Hematopoietic multipotent progenitor cell treated with erythropoietin and hydrocortisone succinate and interleukin-3 and kit ligand, for 15 days (in vitro differentiated cells): ENCODE measurements around the gene RBFA.
A peak's percentile ranks its signal among the peaks of the same experiment; 100 is the strongest.

ENCODE experiments used
- DNase-seq: peaks from one replicate; pipeline ENCODE4 v3.0.0-alpha.2; 2015; ENCODE audit warnings: low spot score

Gene RBFA

DNA sequence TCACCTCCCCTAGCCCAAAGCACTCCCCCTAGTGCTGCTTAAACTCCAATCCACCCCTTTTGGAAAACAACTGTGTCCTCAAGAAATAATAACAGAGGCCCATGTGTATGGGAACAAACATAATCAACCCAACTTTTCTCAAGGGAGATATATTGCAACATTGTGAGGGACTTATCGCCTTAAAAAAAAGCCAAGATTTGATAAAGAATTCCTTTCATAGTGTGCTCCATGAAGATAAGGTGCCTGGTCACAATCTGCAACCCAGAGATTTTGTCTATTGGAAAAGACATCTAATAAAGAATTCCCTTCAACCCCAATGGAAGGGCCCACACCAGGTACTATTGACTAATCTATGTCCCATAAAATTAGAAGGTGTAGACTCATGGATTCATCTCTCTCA is 4.5 kb upstream of the RBFA start:
- no peak for DNase-seq

DNA sequence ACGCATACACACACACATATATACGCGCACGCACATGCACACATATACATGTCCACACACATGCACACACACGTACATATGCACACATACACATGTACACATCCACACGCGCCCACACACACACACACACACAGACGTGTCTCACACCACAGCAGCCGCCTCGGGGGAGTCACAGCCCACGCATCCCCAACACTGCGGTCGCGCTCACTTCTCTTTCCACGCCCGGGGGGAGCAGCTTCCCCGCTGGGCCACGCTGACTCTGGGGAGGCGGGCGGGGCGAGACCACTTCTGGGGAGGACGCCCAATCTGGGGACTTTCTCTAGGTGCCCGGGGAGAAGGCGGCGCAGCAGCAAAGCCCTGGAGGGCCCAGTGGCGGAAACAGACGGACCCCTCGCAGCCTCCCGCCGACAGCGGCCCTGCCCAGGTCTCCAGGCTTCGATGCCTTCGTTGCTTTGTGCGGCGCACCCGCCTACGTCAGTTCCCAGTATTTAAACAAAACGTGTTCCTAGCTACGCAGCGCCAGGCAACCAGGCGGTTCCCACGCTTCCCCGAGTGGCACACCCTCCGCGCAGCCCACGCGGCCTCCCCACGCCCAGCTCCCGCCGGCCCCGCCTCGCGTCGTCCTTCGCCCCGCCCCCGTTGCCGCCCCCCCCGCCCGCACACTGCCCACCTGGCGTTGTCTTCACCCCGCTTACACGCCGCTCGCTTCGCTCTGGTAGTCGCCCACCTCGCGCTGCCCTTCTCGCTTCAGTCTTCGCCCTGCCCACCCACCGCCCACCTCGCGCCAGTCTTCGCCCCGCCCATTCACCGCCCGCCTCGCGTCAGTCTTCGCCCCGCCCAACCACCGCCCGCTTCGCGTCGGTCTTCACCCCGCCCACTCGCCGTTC is 810 bp upstream of the RBFA start:
- no peak for DNase-seq

- DNase-seq: peak; percentile 14
Measured at GRCh38 chr18:80034852-80035406, 695 bp downstream of the RBFA start.

- DNase-seq: no peak
Measured at GRCh38 chr18:80035997-80036396, 1.8 kb downstream of the RBFA start.

DNA sequence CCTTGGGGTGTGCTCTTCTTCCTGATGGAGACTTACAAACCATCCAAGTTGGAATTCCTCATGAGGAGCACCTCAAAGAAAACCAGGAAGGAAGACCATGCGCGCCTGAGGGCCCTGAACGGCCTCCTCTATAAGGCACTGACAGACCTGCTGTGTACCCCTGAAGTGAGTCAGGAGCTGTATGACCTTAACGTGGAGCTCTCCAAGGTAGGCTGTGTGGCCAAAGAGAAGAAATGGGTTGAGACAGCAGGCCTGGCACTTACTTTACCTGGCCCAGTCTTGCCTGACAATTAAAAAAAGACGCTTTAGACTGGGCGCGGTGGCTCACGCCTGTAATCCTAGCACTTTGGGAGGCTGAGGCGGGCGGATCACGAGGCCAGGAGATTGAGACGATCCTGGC is 3.1 kb downstream of the RBFA start:
- DNase-seq: no peak

GRCh38 chr18:80037869-80038630 is 3.8 kb downstream of the RBFA start:
- no peak for DNase-seq

DNA sequence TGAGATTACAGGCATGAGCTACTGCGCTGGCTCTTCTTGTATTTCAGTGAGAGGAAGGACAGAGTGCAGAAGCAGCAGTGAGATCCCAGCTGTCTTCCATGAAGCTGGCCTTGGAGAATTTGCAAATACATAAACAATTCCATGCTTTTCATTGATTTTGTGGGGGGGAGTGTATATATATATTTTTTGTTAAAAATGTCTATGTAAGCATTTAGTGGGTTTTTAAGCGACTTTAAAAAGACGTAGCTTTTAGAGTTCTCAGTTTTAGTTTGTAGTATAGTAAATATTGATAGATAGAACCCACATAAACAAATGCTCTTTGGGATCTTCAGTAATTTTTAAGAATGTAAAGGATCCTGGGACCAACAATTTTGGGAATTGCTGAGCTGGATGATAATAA is 6.3 kb downstream of the RBFA start:
- DNase-seq: no peak

- no peak for DNase-seq
Measured at GRCh38 chr18:80041424-80041823, 7.2 kb downstream of the RBFA start.

- DNase-seq: no peak
Measured at GRCh38 chr18:80042785-80043184, 8.6 kb downstream of the RBFA start.

DNA sequence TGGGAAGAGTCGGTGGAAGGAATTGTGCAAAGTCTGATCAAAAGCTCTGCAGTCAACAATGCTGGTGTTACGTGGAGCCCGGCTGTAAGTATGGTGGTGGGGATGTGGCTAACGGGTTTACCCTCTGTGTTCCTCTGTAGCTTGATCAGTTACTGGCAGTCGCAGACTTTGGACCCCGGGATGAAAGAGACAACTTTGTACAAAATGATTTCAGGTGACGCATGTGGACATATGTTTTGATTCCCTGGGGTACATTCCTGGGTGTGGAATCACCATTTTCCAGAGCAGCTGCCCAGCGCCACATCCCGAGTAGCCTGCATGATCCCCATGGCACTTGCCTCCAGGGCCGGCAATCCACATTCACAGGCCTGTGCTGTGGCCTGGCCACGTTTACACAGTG is 9.8 kb downstream of the RBFA start:
- DNase-seq: no peak

- DNase-seq: no peak
Measured at GRCh38 chr18:80046011-80046410, 11.8 kb downstream of the RBFA start.

- DNase-seq: no peak
Measured at GRCh38 chr18:80046431-80046830, 12.2 kb downstream of the RBFA start.

DNA sequence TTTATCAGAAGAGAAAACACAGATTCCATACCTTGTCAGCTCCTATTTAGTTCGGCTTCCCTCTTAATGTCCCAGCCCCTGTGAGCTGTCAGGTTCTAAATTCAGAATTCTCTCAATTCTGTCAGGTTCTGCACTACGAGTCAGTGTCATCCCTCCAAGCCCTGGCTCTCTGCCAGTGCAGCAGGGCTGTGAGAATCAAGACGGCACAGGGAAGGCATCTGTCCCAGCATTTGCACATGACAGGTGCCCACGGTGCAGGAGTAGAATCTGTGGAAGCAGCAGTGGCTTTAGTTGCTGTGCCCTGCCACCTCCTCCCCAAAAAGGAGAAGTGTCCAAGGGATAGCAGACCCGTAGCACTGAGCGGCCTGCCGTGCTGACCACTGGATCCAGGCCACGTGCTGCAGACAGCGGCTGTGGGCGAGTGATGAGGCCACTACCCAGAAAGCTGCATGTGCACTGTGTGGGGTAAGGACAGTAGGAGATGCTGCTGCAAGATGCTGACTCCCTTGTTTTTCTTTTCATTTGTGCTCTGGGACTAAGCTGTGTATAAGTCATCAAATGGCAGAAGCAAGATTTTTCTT is 12.8 kb downstream of the RBFA start:
- DNase-seq: no peak

GRCh38 chr18:80050797-80051196 is 16.6 kb downstream of the RBFA start:
- no peak for DNase-seq

DNA sequence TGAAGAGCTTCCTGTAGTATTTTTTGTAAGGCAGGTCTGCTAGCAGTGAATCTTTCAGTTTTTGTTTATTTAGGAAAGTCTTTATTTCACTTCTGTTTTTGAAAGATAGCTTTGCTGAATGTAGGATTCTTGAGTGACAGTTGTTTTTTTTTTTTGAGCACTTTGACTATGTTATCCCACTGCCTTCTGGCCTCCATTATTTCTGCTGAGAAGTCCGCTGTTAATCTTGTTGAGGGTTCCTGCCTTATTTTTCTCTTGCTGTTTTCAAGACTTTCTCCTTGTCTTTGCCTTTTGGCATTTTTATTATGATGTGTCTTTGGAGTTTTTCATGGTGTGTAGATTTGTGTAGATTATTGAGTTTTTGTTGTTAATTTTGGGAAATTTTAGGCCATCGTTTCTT is 21.9 kb downstream of the RBFA start:
- DNase-seq: no peak

GRCh38 chr18:80059945-80060344 is 25.7 kb downstream of the RBFA start:
- no peak for DNase-seq

GRCh38 chr18:80065705-80066104 is 31.5 kb downstream of the RBFA start:
- no peak for DNase-seq

DNA sequence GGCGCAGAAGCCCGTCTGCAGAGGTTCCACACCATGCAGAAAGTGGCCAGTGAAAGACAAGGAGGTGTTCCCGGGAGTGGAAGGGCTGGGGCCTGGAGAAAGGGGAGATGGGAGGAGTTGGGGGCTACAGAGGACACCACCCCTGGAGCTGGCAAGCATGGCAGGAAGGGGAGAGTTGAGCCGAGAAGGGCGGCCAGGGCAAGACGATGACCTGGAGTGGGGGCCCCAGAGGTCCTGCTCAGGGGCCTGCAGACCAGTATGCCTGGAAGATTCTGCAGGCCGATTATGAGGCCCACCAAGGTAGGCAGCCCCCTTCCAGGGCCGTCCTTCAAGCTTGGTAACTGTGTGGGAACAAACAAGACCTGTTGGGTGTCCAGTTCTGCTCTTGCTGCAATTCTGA is 33.1 kb downstream of the RBFA start:
- DNase-seq: no peak

DNA sequence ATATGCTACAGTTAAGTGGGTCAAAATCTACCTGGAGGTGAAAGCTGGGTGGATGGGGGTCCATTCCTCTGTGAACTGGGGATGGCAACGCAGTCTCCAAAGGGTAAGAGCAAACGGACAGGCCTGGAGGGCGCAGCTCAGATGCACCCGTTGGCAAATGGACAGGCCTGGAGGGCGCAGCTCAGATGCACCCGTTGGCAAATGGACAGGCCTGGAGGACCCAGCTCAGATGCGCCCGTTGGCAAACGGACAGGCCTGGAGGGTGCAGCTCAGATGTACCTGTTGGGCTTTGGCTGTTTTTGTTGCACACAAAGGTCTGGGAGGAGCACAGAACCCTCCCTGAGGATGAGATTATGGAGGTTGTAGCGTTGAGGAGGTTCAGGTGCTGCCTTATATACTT is 33.7 kb downstream of the RBFA start:
- no peak for DNase-seq

GRCh38 chr18:80068571-80069272 is 34.5 kb downstream of the RBFA start:
- DNase-seq: no peak

DNA sequence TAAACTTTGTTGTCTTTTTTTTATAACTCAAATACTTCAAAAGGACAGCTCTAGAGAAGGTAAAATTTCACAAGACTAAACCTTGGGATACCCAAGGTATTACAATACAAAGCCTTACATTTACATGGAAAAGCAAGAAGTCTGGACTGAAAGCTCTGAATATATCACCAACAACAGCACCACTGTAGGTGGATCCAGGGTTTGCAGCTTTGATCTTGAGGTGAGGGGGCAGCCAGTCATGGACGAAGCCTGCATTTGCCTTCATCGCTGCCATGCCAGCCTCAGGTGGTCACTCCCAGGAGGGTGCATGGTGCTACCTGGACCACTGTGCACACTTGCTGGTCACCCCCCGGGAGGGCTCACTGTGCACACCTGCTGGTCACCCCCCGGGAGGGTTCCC is 36.6 kb downstream of the RBFA start:
- DNase-seq: no peak

DNA sequence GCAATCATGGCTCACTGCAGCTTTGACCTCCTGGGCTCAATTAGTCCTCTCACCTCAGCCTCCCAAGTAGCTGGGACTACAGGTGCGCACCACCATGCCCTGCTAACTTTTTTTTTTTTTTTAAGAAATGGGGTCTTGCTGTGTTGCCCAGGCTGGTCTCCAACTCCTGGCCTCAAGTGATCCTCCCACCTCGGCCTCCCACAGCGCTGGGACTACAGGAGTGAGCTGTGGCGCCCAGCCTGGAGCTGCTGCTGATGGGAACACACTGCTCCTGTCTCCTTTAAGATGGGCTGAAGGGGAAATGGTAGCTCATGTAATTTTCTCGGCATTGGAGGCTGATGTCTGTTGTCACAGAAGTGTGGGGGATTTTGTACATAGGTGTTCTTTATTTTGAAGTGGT is 39.9 kb downstream of the RBFA start:
- no peak for DNase-seq
